ENCODE results near the gene BCAS1. TPM values are rescaled to one million over a fixed set of nuclear protein-coding genes. Genes with fewer than 3 reads are reported as not detected.

Gene BCAS1
- total RNA-seq, 1 donor from 2014 or later: 4.3 TPM

- no peak for DNase-seq (ENCODE audit: low spot score)
These were observed 32.8 kb upstream of the BCAS1 start for GRCh38 chr20:54103067-54103761.

GRCh38 chr20:54102543-54102942, 32.1 kb upstream of the BCAS1 start:
- no peak for DNase-seq (ENCODE audit: low spot score)

GRCh38 chr20:54100563-54100962, 30.2 kb upstream of the BCAS1 start:
- DNase-seq (ENCODE audit: low spot score): no peak

GRCh38 chr20:54099894-54100293, 29.5 kb upstream of the BCAS1 start:
- no peak for DNase-seq (ENCODE audit: low spot score)

- DNase-seq (ENCODE audit: low spot score): no peak
These were observed 27.7 kb upstream of the BCAS1 start for GRCh38 chr20:54098047-54098446.

GRCh38 chr20:54097236-54097529, 26.8 kb upstream of the BCAS1 start:
- DNase-seq (ENCODE audit: low spot score): no peak

- no peak for DNase-seq (ENCODE audit: low spot score)
These were observed 25.4 kb upstream of the BCAS1 start for GRCh38 chr20:54095824-54096223.

GRCh38 chr20:54094268-54094580, 23.8 kb upstream of the BCAS1 start:
- no peak for DNase-seq (ENCODE audit: low spot score)

- no peak for DNase-seq (ENCODE audit: low spot score)
These were observed 23.3 kb upstream of the BCAS1 start for GRCh38 chr20:54093423-54094267.

- no peak for DNase-seq (ENCODE audit: low spot score)
These were observed 21.6 kb upstream of the BCAS1 start for GRCh38 chr20:54092021-54092420.

GRCh38 chr20:54091120-54091480, 20.7 kb upstream of the BCAS1 start:
- no peak for DNase-seq (ENCODE audit: low spot score)

- no peak for DNase-seq (ENCODE audit: low spot score)
These were observed 20.1 kb upstream of the BCAS1 start for GRCh38 chr20:54090230-54091119.

- DNase-seq (ENCODE audit: low spot score): no peak
These were observed 18.0 kb upstream of the BCAS1 start for GRCh38 chr20:54088430-54088829.

GRCh38 chr20:54086507-54087039, 16.2 kb upstream of the BCAS1 start:
- DNase-seq (ENCODE audit: low spot score): no peak

GRCh38 chr20:54085910-54086309, 15.5 kb upstream of the BCAS1 start:
- DNase-seq (ENCODE audit: low spot score): no peak

- DNase-seq (ENCODE audit: low spot score): no peak
These were observed 15.0 kb upstream of the BCAS1 start for GRCh38 chr20:54085425-54085824.

- no peak for DNase-seq (ENCODE audit: low spot score)
These were observed 14.5 kb upstream of the BCAS1 start for GRCh38 chr20:54084727-54085388.

- no peak for DNase-seq (ENCODE audit: low spot score)
These were observed 13.8 kb upstream of the BCAS1 start for GRCh38 chr20:54084193-54084592.

GRCh38 chr20:54083459-54083858, 13.1 kb upstream of the BCAS1 start:
- no peak for DNase-seq (ENCODE audit: low spot score)

GRCh38 chr20:54082100-54082499, 11.7 kb upstream of the BCAS1 start:
- no peak for DNase-seq (ENCODE audit: low spot score)

- DNase-seq (ENCODE audit: low spot score): no peak
These were observed 9.3 kb upstream of the BCAS1 start for GRCh38 chr20:54079652-54080051.
